IPS-18a (cell line): ENCODE data around the gene HEG1.

Experiments used
- H3K27ac ChIP-seq: one replicate; pipeline ENCODE4 v1.5.1; 2013; ENCODE audit warnings: low read length
- H3K27me3 ChIP-seq: one replicate; pipeline ENCODE4 v1.6.1; 2013; ENCODE audit warnings: mild to moderate bottlenecking, low read length; ENCODE audit not compliant: control insufficient read depth, insufficient read depth
- H3K36me3 ChIP-seq: one replicate; pipeline ENCODE4 v1.6.1; 2013; ENCODE audit warnings: low read depth, low read length; ENCODE audit not compliant: control insufficient read depth
- H3K4me1 ChIP-seq: one replicate; pipeline ENCODE4 v1.6.1; 2013; ENCODE audit warnings: low read depth, low read length; ENCODE audit not compliant: control insufficient read depth
- H3K4me3 ChIP-seq: one replicate; pipeline ENCODE4 v1.5.1; 2013; ENCODE audit warnings: low read length
- H3K9ac ChIP-seq: one replicate; pipeline ENCODE4 v1.6.1; 2013; ENCODE audit warnings: mild to moderate bottlenecking, low read length, moderate library complexity
- H3K9me3 ChIP-seq: one replicate; pipeline ENCODE4 v1.6.1; 2013; ENCODE audit warnings: low read depth, low read length; ENCODE audit not compliant: control insufficient read depth

The HEG1 gene

DNA sequence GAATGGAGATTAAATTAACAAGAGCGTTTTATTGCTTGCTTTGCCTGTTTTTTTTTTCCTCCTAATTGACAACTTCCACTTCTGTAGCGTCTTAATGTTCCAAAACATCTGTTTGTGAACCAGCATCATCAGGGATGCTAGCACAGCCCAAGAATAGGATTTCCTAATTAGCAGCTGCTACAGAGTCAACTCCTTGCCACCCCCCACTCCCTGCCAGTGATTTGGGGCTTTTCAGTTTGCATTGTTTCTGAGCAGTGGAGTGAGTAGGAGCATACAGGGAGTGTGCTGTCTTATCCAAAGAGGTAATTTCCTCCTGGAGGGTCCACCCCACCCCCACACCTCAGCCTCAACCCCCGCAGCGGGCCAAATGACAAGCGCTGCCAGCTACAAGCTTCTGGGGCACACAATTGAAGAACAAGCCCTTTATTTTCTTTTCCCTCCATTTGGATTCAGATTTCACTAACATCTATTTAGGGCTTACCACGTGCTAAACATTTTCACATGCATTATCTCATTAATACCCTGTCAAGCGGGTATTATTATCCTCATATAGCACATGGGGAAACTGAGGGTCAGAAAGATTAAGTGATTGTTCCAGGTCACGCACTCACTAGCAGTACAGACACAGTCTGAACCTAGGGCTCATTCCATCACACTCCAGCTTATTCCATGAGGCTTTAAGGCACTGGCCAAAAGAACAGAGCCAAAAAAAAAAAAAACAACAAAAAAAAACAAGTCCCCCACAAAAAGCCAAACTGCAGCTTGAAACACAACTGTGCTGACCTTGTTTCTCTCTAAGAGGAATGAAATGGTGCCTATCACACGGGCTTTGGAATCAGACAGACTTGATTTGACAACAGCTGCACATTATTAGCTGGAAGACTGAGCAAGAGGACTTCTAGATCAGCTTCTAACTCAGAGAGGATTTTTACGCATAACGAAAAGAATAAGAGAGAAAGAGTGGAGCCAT, 16.4 kb downstream of the HEG1 start:
- Histone ChIP-seq H3K9ac (no peak overlapping the region), H3K36me3 (no peaks in the 10 kb centered on the region), H3K4me1 (peaks cover 32% of the 10 kb centered on the region), H3K27ac (no peak overlapping the region), H3K27me3 (no peaks in the 10 kb centered on the region), H3K9me3 (no peaks in the 10 kb centered on the region), H3K4me3 (peak overlapping the region; percentile 33)

DNA sequence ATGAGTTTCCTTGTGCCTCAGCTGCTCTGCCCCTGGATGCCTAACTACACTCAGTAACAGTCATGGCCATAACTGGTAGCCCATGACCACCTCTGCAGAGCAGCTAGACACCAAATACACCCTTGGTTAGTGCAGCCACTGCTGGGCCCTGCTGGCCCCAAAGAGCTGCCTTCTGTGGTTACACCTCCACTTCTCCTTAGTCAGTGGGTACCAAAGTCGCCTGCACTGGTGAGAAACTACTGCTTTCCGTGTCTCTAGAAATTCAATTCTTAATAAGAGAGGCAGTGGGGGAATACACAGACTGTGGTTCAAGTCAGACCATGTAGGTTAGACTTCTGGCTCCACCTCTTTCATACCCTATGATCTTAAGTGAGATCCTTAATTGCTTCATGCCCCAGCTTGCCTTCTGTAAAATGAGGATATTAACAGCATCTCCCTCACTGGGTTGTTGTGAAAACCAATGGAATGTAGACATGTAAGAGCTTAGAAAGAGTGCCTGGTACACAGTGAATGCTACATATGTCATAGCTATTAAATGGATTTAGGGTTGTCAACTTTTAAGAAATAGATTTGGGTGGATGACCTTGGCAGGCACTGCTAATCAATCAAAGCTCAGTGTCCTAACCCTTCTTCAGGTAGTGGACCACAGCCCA, 18.2 kb downstream of the HEG1 start:
- Histone ChIP-seq H3K27ac (no peak overlapping the region), H3K4me1 (peaks cover 25% of the 10 kb centered on the region), H3K9ac (no peak overlapping the region), H3K9me3 (no peaks in the 10 kb centered on the region), H3K4me3 (no peak overlapping the region), H3K36me3 (no peaks in the 10 kb centered on the region), H3K27me3 (no peaks in the 10 kb centered on the region)

DNA sequence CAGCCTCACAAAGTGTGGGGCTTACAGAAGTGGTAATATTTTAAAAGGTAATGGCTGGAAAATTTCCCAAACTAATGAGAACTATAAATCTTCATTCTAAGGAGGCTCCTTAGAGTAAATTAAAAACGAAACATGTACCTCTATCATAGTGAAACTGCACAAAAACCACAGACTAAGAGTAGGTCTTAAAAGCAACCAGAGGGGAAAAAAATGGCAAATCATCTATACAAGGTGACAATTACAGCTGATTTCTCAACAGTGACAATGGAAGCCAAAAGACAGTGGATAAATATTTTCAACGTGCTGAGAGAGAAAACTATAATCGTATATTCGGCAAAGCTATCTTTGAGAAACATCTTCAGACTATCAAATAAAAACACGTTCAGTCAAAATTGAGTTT, 20.6 kb downstream of the HEG1 start:
- H3K36me3 ChIP-seq: no peaks in the 10 kb centered on the region
- no peak overlapping the region for H3K9ac ChIP-seq
- H3K4me1 ChIP-seq: peaks cover 26% of the 10 kb centered on the region
- H3K27me3 ChIP-seq: no peaks in the 10 kb centered on the region
- no peak overlapping the region for H3K27ac ChIP-seq
- no peak overlapping the region for H3K4me3 ChIP-seq
- H3K9me3 ChIP-seq: no peaks in the 10 kb centered on the region

- Histone ChIP-seq H3K27ac (no peak overlapping the region), H3K36me3 (no peaks in the 10 kb centered on the region), H3K4me1 (peaks cover 10% of the 10 kb centered on the region), H3K9ac (no peak overlapping the region), H3K9me3 (no peaks in the 10 kb centered on the region), H3K27me3 (no peaks in the 10 kb centered on the region), H3K4me3 (no peak overlapping the region)
Measured at GRCh38 chr3:125033616-125034015, 22.2 kb downstream of the HEG1 start.

GRCh38 chr3:125033135-125033534, 22.7 kb downstream of the HEG1 start:
- Histone ChIP-seq H3K36me3 (no peaks in the 10 kb centered on the region), H3K4me3 (no peak overlapping the region), H3K9me3 (no peaks in the 10 kb centered on the region), H3K27ac (no peak overlapping the region), H3K27me3 (no peaks in the 10 kb centered on the region), H3K4me1 (peaks cover 6% of the 10 kb centered on the region), H3K9ac (no peak overlapping the region)

DNA sequence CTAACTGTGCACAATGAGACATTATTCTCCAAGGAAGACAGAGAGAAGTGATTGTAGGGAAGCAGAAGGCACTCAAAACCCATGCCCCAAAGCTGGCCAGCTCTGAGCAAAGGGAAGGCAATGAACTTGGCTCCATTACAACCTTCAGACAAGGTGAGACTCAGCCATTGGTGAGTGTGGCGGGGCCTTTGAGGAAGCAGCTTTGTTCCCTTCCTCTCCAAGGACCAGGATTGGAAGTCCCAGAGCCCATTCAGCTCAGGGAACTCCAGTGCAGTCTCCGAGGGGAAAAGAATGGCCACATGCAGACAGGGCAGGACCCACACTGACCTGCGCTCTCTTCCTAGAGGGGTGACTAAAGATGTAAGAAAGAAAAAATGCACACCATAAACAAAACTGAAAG, 23.1 kb downstream of the HEG1 start:
- Histone ChIP-seq H3K27ac (no peak overlapping the region), H3K36me3 (no peaks in the 10 kb centered on the region), H3K9ac (no peak overlapping the region)

DNA sequence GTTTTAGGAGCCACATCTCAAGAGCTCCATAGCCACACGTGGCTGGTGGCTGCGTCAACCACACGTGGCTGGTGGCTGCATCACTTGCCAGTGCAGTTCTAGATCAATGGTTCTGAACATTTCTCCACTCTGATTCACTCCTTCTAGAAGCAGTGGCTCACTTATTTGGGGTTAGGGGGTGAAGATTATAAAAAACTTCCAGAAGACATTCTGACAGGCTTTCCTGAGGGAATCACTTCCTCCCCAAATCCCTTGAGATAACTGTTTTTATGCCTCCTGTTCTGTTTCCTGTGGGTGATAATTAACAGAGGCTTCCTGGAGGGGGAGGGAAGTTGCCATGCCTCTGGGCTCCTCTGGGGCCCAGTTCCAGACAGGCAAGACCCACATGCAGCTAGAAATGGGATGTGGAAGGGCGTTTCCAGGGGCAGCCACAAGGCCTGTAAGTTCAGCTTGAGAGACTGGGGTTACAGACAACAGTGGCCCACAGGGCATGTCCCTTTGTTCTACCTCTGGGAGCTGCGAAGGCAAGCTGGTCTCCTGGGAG, 23.6 kb downstream of the HEG1 start:
- Histone ChIP-seq H3K36me3 (peaks cover 2% of the 10 kb centered on the region), H3K4me3 (no peak overlapping the region), H3K4me1 (peaks cover 5% of the 10 kb centered on the region), H3K9me3 (no peaks in the 10 kb centered on the region), H3K9ac (no peak overlapping the region), H3K27me3 (no peaks in the 10 kb centered on the region), H3K27ac (no peak overlapping the region)

More for the DNA sequence above, 23.1 kb downstream of the HEG1 start:
- peaks cover 5% of the 10 kb centered on the region for H3K4me1 ChIP-seq
- no peak overlapping the region for H3K4me3 ChIP-seq
- no peaks in the 10 kb centered on the region for H3K27me3 ChIP-seq
- H3K9me3 ChIP-seq: no peaks in the 10 kb centered on the region

DNA sequence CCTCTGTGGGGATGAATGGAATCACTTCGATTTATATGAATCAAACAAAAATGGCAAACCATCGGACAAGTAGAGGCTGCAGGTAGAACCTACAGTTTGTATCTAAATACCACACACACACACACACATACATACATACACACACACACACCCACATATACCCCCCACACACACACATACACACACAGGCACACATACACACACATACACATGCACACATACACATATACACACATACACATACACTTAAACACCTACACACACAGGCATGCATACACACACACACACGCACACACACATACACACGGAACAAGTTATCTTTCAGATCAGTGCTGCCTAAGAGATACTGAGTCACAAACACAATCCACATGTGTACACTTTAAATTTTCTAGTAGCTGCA, 24.3 kb downstream of the HEG1 start:
- Histone ChIP-seq H3K27me3 (no peaks in the 10 kb centered on the region), H3K4me1 (peaks cover 5% of the 10 kb centered on the region), H3K27ac (no peak overlapping the region), H3K36me3 (peaks cover 8% of the 10 kb centered on the region), H3K9me3 (no peaks in the 10 kb centered on the region), H3K4me3 (no peak overlapping the region), H3K9ac (no peak overlapping the region)

DNA sequence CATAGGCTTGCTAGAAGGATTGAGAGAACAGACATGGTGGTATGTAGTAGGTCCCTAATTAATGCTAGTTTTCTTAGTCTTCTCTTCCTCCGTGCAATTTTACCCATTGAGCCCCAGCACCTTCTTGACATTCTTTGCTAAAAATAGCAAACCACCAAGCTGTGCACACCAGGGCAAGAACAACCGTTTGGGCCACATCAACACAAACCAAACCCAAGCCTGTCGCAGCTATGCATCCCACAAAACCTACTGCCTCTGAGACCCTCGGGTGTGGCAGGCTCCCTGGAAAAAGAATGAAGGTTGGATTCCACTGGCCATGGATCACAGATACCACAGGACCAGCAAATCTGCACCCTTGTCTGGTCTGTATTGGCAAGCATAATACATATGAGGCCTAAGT, 27.1 kb downstream of the HEG1 start:
- Histone ChIP-seq H3K9ac (no peak overlapping the region), H3K27me3 (no peaks in the 10 kb centered on the region), H3K4me3 (no peak overlapping the region), H3K9me3 (no peaks in the 10 kb centered on the region), H3K36me3 (peaks cover 13% of the 10 kb centered on the region), H3K4me1 (peaks cover 5% of the 10 kb centered on the region), H3K27ac (no peak overlapping the region)

DNA sequence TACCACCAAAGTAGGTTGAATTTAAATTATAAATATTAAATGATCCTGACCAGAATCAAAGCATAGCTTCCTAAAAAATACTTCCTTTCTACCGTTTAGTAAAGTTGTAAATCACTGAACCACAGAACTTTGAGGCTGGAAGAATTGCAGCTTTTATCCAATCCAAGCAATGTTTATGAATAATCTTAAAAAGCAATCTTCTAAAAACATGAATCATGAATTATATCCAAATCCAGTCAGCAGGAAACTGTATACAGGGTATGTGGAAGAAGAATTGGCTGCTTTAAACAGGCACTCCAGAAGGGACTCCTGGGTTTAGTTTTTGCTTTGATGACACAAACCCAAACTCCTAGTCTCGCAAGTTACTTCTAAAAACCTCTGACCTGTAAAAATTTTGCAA, 30.2 kb downstream of the HEG1 start:
- no peaks in the 10 kb centered on the region for H3K4me1 ChIP-seq
- no peak overlapping the region for H3K4me3 ChIP-seq
- H3K27me3 ChIP-seq: no peaks in the 10 kb centered on the region
- H3K9ac ChIP-seq: no peak overlapping the region
- no peaks in the 10 kb centered on the region for H3K9me3 ChIP-seq
- H3K27ac ChIP-seq: no peak overlapping the region
- H3K36me3 ChIP-seq: peaks cover 18% of the 10 kb centered on the region

DNA sequence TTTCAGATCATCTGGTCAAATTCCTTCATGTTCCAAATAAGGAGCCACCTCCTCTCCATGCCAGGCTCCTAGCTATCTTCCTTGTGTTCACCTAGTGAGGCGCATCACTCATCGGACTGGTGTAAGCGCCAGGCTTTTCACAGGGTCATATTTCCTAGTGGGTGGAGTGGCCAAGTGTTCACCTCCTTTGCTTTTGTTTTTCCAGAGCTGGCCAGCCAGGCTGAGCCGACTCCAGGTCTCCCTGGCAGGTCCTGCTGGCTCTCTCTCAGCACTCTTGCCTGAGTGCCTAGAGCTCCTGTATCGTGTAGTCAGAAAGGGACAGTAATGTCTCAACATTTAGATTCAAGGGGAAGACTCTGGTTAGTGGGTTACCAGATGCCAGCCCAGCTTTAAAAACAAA, 31.0 kb downstream of the HEG1 start:
- Histone ChIP-seq H3K27me3 (no peaks in the 10 kb centered on the region), H3K36me3 (peaks cover 19% of the 10 kb centered on the region), H3K4me1 (no peaks in the 10 kb centered on the region), H3K4me3 (no peak overlapping the region), H3K27ac (no peak overlapping the region), H3K9me3 (no peaks in the 10 kb centered on the region), H3K9ac (no peak overlapping the region)
